Stimulated activated CD4-positive, alpha-beta T cell treated with anti-CD3 and anti-CD28 coated beads, Interleukin-12 subunit alpha, Interleukin-12 subunit beta, amount 100 ng/mL, for 4 hours (primary cell): ENCODE results near the gene ATRNL1.

Source experiments
- DNase-seq: peaks from one replicate; pipeline ENCODE4 v3.0.0-alpha.2; 2020

The ATRNL1 gene

GRCh38 chr10:115957786-115958442 lies 864.7 kb downstream of the ATRNL1 start:
- DNase-seq = no peak

- DNase-seq = no peak
These were observed 870.7 kb downstream of the ATRNL1 start for GRCh38 chr10:115963848-115964247.

GRCh38 chr10:115964827-115965226 lies 871.7 kb downstream of the ATRNL1 start:
- no peak for DNase-seq

- DNase-seq = no peak
These were observed 872.2 kb downstream of the ATRNL1 start for GRCh38 chr10:115965376-115965775.

- DNase-seq = no peak
These were observed 875.1 kb downstream of the ATRNL1 start for GRCh38 chr10:115968236-115968635.

- no peak for DNase-seq
These were observed 876.4 kb downstream of the ATRNL1 start for GRCh38 chr10:115969591-115969990.

GRCh38 chr10:115971921-115972320 lies 878.8 kb downstream of the ATRNL1 start:
- DNase-seq = no peak

- DNase-seq = no peak
These were observed 879.3 kb downstream of the ATRNL1 start for GRCh38 chr10:115972426-115972825.

- DNase-seq = no peak
These were observed 881.2 kb downstream of the ATRNL1 start for GRCh38 chr10:115974351-115974750.

GRCh38 chr10:115974816-115975430 lies 881.8 kb downstream of the ATRNL1 start:
- no peak for DNase-seq

- DNase-seq = no peak
These were observed 882.3 kb downstream of the ATRNL1 start for GRCh38 chr10:115975506-115975905.

- no peak for DNase-seq
These were observed 883.2 kb downstream of the ATRNL1 start for GRCh38 chr10:115976342-115976741.

- no peak for DNase-seq
These were observed 884.7 kb downstream of the ATRNL1 start for GRCh38 chr10:115977855-115978254.

- DNase-seq = no peak
These were observed 886.4 kb downstream of the ATRNL1 start for GRCh38 chr10:115979576-115979975.

- no peak for DNase-seq
These were observed 887.3 kb downstream of the ATRNL1 start for GRCh38 chr10:115980470-115980869.

- no peak for DNase-seq
These were observed 887.9 kb downstream of the ATRNL1 start for GRCh38 chr10:115981081-115981480.

GRCh38 chr10:115982076-115982475 lies 888.9 kb downstream of the ATRNL1 start:
- DNase-seq = no peak

- DNase-seq = no peak
These were observed 889.4 kb downstream of the ATRNL1 start for GRCh38 chr10:115982526-115982925.

- DNase-seq = no peak
These were observed 892.6 kb downstream of the ATRNL1 start for GRCh38 chr10:115985786-115986185.

GRCh38 chr10:115988380-115988779 lies 895.2 kb downstream of the ATRNL1 start:
- DNase-seq = no peak

GRCh38 chr10:115989621-115990020 lies 896.5 kb downstream of the ATRNL1 start:
- DNase-seq = no peak

GRCh38 chr10:115992236-115992986 lies 899.2 kb downstream of the ATRNL1 start:
- DNase-seq = no peak

- DNase-seq = no peak
These were observed 902.9 kb downstream of the ATRNL1 start for GRCh38 chr10:115996031-115996430.

- no peak for DNase-seq
These were observed 905.1 kb downstream of the ATRNL1 start for GRCh38 chr10:115998301-115998700.
